ENCODE measurements around the gene PADI1.
"Not testable (repeated sequence)": the region's sequence is repeated elsewhere in the genome, so short reads cannot be mapped to it uniquely, and the experiment has no call there.

The PADI1 gene

DNA sequence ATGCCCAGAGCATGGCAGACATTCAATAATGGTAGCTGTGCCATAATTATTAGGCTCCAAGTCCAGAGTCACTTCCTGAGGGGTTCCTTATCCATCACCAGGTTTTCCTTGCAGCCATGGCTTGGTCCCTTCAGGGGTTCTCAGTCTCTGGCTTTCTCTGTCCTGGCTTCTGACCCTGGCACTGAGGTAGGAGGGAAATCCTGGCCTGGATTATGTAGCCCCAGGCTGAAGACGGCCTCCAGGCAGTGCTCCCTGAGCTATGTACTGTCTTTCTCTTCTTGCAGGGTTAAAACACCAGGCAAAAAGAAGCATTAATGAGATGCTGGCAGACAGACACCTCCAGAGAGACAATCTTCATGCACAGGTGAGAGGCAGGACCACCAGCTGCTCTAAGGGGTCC is 34.5 kb downstream of the PADI1 start:
- DNase-seq (ENCODE audit: low read depth in 2 of 2), result peak; percentile 74 to 85

DNA sequence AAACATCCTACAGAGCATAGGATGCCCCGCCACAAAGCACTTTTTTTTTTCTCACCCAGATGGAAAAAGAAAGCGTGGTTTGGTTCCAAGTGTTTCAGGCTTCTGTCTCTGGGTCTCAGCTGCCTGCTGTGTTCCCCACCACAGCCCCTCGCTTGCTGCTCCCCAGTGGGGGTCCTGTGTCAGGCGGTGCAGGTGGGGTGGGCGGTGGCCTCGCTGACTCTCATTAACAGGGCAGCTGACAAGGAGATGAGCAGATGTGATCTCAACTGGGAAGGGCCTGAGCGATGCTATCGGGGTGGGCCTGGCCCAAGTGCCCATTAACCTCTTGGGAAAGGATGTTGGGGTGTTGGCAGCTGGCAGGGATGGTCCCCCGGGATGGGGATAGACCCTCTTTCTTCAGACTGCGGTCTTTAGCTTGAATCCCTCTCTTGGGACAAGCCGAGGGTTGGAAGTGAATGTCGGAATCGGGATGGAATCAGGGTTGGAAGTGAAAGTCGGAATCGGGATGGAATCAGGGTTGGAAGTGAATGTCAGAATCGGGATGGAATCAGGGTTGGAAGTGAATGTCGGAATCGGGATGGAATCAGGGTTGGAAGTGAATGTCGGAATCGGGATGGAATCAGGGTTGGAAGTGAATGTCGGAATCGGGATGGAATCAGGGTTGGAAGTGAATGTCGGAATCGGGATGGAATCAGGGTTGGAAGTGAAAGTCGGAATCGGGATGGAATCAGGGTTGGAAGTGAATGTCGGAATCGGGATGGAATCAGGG is 36.3 kb downstream of the PADI1 start:
- DNase-seq (ENCODE audit: low read depth in 2 of 2), result not testable (repeated sequence)

DNA sequence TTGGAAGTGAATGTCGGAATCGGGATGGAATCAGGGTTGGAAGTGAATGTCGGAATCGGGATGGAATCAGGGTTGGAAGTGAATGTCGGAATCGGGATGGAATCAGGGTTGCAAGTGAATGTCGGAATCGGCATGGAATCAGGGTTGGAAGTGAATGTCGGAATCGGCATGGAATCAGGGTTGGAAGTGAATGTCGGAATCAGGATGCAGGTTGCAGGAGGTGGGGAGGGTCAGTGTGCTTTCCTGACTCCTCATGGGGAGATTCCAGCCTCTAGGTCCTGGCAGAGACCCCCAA is 36.8 kb downstream of the PADI1 start:
- DNase-seq (ENCODE audit: low read depth in 2 of 2), result not testable (repeated sequence)

DNA sequence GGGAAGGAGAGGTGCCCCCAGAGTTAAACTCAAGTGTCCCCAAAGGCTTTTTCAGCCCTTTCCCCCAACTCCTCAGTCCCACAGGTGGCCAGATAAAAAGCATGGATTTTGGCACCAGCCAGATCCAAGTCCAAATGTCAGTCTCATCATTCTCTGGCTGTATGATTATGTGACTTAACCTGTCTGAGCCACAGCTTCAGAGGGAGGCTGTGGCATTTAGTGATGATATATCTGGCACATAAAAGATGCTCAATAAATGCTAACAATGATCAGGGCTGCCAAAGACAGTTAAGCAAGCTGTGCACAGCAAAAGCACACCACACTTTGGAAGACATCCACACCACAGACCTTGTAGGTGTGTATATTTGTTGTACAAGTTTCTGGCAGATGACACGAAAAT is 38.3 kb downstream of the PADI1 start:
- no peak for DNase-seq (ENCODE audit: low read depth in 2 of 2)

DNA sequence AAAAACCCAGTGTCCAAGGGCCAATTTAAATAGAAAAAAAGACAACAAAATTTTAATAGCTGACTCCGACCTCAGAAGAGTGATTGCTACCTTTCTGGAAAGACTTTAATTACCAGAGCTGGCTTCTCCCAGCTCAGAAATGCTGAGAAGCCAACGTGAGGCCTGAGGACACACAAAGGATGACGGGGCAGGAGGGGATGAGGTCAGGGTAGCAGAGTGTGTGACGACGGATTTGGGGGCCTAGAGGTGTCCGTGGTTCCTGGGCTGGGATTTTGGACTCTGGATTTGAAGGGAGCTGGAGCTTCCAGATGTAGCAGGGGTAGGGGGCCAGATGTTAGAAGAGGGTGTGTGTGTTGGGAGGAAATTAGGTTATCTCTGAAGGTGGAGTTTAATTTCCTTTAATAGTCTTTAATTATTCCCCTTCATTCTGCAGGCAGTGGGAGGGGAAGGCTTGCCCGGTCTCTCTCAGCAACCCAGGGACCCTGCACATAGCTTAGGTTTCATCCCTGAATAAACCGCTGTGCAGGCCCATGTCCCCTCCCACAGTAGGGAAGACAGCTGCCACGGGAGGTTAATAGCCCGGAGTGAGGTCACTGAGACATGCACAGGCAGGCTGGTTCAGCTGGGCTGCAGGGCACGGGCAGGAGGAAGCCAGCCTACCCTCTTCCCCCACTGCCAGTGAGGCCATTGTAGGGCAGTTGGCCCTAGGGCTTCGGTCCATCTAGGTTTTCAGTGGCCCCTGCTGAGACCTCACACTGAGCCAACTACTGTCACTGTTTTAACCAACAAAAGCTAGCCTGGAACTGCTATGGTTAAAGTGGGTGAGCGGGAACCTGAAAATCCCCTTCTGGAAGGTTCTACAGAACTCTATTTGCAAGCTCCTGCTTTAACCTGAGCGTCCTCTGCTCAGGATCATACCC is 40.2 kb downstream of the PADI1 start:
- no peak for DNase-seq (ENCODE audit: low read depth in 2 of 2)

DNA sequence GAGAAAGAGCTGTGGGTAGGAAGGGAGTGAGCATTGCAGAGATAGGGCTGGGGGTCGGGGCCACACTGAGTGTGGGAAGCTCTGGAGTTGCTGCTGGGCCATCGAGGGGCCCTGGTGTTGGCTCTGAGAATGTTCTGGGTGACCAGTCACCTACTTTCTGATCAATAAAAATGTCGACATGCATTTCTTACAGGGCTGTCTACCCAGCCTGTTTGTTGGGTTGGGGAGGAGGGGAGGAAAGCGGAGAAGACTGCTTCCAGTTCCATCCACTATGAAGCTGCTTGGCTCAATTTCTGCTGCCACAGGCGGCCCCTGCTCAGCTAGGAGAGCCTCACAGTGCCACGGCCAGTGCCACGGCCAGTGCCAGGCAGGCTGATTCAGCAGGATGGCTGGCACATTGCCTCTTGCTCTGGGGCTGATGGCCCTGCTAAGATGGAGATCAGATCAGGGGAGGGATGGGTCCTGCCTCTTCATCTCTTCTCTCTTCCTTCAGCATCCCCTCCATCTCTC is 40.9 kb downstream of the PADI1 start:
- DNase-seq (ENCODE audit: low read depth in 2 of 2), result no peak

DNA sequence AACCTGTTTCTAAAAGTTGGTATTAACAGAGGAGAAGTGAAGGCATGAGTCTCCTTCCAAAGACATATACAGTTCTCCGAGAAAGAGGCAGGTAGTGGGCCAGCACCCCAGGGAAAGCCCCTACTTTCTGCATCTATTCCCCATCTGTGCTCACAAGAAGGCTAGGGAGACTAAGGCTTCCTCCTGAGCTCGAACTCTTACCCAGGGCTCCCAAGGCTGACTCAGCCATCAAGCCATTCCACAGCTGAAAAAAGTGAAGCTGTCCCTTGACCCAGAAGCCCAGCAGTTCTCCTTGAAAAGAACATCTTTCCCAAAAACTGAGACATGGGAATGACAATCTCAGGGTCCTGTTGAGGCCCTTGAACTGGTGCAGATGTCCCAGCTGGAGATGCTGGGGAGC is 42.0 kb downstream of the PADI1 start:
- DNase-seq (ENCODE audit: low read depth in 2 of 2), result no peak

DNA sequence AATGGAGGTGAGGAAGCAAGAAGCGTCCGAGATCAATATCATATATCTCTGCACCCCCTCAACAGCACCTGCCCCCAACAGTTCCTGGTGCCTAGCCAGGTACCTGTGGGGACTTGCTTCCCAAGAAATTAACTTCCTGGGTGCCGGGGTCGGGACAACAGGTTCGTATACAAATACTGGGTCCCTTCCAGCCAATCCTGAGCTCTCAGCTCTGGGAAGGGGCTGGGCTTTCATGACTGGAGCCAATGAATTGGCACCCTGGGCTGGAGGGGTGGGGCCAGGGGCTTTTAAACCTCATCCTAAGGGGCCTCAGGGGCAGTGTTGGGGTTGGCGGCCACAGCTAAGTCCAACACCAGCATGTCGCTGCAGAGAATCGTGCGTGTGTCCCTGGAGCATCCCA is 43.9 kb downstream of the PADI1 start, which contains the start of gene PADI3:
Gene PADI3, plus strand, starts transcription at position 318 of the 400 bp plus-strand sequence. Its CDS starts 40 bp downstream, at position 358.
- DNase-seq (ENCODE audit: low read depth in 2 of 2), result no peak

DNA sequence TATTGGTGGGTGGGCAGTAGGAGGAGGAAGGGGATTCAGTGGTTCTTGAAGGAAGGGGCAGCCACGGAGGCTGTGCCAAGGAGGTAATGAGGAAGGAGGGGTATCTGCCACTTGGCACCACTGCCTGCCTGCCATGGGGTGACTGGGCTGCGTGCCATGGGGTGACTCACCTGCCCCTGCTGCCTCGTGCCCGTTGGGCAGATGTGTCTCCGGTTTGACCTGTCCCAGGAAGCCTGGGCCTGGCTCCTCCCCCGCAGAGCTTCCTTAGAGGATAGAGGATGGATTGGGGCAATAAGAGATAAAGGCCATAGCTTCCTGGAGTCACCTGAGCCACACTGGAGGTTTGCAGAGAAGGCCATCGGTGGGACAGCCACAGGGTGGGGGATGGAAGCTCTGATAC is 45.7 kb downstream of the PADI1 start:
- DNase-seq (ENCODE audit: low read depth in 2 of 2), result no peak

DNA sequence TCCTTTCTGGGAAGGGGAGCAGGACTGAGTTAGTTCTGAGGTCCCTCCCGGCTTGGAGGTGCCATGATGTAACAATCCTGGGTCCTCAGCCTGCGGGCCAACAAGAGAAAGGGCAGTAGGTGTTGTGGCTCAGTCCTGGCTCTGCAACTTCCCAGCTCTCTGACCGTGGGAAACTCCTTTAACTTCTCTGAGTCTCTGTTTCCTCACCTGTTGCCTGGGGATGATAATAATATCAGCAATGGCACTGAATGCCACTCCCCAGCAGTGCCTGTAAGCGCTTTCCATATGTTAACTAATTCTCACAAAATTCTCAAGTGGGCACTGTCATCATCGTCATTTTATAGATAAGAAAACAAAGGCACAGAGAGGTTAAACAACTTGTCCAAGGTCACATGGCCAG is 46.3 kb downstream of the PADI1 start:
- no peak for DNase-seq (ENCODE audit: low read depth in 2 of 2)

DNA sequence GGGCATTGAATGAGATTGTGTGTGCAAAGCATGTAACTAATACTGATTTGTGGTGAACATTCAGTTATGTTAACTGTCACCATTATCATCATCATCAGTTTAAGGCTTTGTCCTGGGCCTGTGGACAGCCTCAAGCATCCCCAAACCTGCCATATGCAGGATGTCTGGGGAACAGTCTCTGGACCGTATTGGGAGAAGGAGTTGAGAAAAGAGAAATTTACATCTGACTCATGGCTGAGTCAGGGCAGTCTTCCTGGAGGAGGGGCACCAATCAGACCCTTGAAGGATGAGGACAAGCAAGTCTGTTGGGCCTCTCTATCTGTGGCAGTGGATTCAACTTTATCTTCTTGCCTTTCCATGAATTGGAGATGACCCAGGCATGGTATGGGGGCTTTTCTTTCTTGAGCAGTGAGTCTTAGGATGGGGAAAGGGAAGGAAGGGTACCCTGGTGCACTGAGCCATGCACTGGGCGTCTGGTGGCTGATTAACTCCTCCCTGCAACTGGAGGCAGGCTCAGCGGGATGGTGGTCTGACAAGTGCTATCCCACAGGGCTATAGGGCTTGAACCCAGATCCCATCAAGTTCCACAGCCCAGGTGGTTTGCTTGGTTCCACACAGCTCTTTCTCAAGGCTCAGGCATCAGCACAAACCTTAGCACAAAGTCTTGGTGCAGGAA is 46.9 kb downstream of the PADI1 start:
- DNase-seq (ENCODE audit: low read depth in 2 of 2), result no peak

DNA sequence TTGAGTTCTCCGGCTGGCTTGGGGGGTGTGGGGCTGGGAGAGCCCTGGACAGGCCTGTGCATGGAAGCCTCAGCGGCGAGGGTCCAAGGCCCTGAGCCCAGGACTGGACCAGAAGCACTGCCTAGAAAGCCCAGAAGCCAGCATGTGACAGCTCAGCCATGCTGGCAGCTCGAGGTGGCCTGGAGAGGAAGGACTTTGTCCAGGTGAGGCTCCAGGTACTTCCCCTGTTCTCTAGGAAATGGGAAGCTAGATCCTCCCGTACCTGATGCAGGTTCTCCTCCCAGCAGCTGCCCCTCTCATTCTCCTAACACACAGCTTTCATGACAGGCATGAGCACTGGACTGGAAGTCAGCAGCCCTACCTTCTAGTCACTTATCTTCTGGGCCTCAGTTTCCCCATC is 50.4 kb downstream of the PADI1 start:
- DNase-seq (ENCODE audit: low read depth in 2 of 2), result no peak

DNA sequence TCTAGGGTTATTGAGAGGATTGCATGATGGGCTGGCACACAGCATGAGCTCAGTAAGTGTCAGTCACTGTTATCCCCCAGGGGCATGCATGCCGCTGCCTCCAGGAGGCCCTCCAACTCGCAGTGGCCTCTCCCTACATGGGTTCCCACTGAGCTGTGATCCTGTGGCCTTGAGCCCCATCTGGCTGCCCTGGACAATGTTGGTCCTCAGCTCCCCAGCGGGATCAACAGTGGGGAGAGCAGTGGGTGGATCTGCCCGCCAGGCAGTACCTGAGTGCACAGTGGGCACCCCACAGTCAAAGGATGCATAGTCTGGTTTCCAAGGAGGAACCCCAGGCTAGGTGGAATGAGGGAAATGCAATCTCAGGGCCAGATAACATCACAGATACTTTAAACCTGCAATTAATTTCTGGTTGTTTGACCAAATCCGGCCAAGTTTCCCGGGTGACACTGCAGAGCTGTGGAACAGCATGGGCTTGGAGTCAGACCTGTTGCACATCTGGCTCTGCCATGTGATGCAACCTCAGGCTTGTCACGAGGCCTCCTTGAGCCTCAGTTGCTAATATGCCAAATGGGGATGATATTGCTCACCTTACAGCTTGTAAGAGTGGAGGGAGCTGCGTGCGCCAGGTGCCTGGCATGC is 53.3 kb downstream of the PADI1 start:
- no peak for DNase-seq (ENCODE audit: low read depth in 2 of 2)

DNA sequence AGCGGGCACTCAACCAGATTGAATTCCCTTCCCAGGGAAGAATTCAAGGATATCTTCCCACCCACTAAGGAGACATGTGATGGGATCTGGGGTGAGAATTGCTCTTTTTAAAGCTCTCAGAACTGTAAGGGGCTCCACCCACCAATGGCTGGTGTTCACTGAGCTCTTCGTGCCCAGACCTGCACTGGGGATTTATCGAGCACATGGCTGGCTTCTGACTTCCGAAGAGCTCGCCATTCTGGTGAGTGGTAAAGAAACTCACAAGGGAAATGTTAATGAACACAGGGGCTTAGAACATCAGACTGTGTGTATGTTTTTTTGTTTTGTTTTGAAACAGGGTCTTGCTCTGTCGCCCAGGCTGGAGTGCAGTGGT is 53.8 kb downstream of the PADI1 start:
- DNase-seq (ENCODE audit: low read depth in 2 of 2), result no peak

DNA sequence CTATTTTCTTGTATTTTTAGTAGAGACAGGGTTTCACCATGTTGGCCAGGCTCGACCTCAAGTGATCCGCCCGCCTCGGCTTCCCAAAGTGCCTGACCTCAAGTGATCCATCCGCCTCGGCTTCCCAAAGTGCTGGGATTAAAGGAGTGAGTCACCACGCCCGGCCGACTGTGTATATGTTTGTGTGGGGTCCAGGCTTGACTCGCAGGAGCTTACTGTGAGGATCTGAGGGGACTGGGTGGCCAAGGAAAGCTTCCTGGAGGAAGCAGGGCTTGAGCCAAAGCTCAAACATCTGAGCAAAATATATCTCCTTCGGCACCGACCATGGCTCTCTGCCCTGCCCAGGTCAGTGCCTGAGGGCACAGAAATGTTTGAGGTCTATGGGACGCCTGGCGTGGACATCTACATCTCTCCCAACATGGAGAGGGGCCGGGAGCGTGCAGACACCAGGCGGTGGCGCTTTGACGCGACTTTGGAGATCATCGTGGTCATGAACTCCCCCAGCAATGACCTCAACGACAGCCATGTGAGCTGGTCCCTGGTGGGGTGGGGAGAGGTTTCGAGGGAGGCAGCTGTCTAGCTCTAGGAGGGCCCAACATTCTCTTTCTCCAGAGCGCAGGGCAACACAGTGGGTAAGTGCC is 54.4 kb downstream of the PADI1 start:
- DNase-seq (ENCODE audit: low read depth in 2 of 2), result no peak

DNA sequence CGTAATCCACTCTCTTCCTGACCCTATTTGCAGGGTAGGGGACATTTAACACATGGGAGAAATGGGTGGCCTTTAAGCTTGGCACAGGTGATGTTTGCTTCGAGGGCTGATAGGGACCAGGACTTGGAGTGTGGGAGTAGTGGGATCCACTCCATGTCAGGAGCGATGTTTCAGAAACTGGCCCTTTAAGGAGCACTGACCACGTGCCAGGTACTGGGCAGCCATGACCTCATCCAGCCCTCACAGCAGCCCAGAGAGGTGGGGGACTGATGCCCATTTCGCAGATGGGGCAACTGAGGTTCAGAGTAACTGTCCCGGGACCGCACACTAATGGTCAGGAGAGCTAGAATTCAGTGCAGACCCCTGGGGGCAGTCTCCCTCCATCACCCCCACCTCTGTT is 55.3 kb downstream of the PADI1 start:
- DNase-seq (ENCODE audit: low read depth in 2 of 2), result no peak

DNA sequence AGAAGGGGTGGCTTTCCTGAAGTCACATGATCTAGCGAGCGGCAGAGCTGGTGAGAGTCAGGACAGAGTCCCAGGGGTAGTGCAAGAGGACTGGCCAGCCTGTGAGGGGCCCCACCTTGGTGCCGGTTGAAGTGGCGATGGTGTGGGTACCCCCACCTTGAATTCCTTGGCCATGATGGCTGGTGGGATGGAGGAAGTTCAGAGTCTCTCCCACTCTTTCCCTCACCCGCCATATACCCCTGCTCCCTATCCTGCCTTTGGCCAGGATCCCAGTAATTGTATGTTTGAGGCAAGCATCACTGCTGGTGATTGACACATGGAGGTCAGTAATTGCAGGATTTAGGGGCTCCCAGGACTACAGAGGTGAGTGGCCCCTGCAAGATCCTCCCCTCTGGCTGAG is 55.8 kb downstream of the PADI1 start:
- DNase-seq (ENCODE audit: low read depth in 2 of 2), result no peak

DNA sequence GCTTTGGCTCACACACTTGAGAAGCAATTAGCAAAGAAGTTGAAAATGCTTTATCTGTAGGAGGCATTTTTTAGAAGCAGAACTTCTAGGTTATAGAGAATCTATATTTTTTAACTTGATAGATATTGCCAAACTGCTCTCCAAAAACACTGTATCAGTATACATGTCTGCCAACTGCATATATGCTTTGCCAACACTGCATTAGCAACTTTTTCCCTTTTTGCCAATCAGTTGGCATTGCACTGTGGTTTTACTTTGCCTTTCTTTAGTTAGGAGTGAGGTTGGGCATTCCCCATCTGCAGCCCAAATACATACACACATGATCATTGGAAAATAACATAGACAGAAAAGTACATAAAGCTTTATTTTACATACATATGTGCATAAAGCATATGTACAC is 59.0 kb downstream of the PADI1 start:
- no peak for DNase-seq (ENCODE audit: low read depth in 2 of 2)

DNA sequence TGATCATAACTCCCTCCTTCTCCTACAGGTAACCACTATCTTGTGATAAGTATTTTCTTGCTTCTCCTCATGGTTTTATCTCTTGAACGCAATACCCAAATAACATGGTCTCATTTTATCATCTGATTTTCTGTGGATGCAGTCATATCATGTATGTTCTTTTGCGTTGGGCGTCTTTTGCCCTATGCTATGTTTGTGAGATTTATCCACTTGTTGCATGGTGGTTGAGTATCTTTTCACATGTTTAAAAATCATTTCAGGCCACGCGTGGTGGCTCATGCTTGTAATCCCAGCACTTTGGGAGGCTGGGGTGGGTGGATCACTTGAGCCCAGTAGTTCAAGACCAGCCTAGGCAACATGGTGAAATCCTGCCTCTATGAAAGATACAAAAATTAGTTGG is 59.5 kb downstream of the PADI1 start:
- DNase-seq (ENCODE audit: low read depth in 2 of 2), result no peak

DNA sequence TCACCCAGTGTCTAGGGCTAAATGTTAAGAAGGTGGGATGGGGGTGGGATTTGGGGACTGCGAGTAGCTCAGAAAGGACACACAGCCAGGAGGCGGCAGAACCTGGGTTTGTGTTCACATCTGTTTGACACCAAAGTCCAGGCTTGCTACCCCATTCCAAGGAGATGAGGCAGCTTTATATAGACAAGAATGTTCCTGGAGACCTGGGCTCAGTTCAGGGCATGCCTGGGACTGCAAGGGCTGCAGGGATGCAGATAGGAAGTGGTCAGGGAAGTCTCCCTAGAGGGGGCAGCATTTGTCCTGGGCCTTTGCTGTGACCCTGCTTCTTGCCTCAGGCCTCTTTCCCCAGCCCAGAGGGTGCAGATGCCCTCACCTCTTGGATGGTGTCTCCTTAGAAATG is 60.2 kb downstream of the PADI1 start:
- DNase-seq (ENCODE audit: low read depth in 2 of 2), result no peak

DNA sequence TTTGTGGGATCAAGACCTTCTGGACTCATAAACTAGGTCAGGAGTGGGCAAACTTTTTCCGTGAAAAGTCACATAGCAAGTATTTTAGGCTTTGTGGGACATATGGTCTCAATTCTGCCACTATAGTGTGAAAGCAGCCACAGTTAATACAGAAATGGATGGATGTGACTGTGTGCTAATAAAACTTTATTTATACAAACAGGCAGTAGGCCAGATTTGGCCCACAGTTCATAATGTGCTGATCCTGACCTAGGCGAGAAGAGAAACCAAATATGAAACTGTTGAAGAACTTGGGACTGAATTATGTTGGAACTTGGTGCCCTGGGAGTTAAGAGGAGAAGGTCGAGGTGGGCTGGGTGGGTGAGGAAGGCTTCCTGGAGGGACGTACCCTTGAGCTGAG is 61.0 kb downstream of the PADI1 start:
- no peak for DNase-seq (ENCODE audit: low read depth in 2 of 2)

Measured in fibroblast of skin of left quadriceps (primary cell).